Adipose tissue (tissue), 3 donors: ENCODE data around the gene MBOAT1. TPM values are rescaled to one million over a fixed set of nuclear protein-coding genes. Genes with fewer than 3 reads are reported as not detected.

Experiments used
- polyA plus RNA-seq, 3 donors: library from polyadenylated mRNA; stranded (reverse); fragments of 200-250 nt; gene quantifications; one replicate each; pipeline ENCODE4 v1.2.3, GENCODE V29; 2013
- donor health status: healthy with polysubstance abuse.
- donor health status: Bipolar disorder and iron deficiency.
- donor health status: healthy.

Gene MBOAT1
- polyA plus RNA-seq, 3 donors: 2.6 to 3.2 (median 2.6) TPM

Other genes starting within 250 kb of the MBOAT1 start
- 1 to 10 TPM; 1.0 to 4.3 (median 3.8) TPM for gene E2F3, start 189.4 kb upstream of the MBOAT1 start, polyA plus RNA-seq